Transverse colon (tissue), 4 donors: Measurements from ENCODE around the gene RUNX1. TPM values are rescaled to one million over a fixed set of nuclear protein-coding genes. Genes with fewer than 3 reads are reported as not detected.

Experiments used
- DNase-seq: peaks from one replicate; pipeline ENCODE4 v3.0.0-alpha.2; 2019
- H3K27ac ChIP-seq, 4 donors: fragments of 200-600 bp; sonication (generic); 2 replicates each; pipeline ENCODE4 v1.5.1; 2016 to 2018; ENCODE audit warnings: inconsistent platforms in 4 of 4
- H3K27me3 ChIP-seq: fragments of 200-600 bp; sonication (generic); 2 replicates; pipeline ENCODE4 v1.5.1; 2017; ENCODE audit warnings: inconsistent platforms
- H3K36me3 ChIP-seq, 4 donors: fragments of 200-600 bp; sonication (generic); 2 replicates each; pipeline ENCODE4 v1.5.1; 2017 to 2019; ENCODE audit warnings: inconsistent platforms in 4 of 4
- H3K4me1 ChIP-seq, 4 donors: fragments of 200-600 bp; sonication (generic); 2 replicates each; pipeline ENCODE4 v1.5.1; 2017 to 2020; ENCODE audit warnings: inconsistent platforms in 4 of 4
- H3K4me3 ChIP-seq, 4 donors: fragments of 200-600 bp; sonication (generic); 1 replicate in 1 of 4; 2 replicates in 3 of 4; pipeline versions ENCODE4 v1.5.1 to v1.6.1; 2017 to 2019; ENCODE audit warnings: inconsistent platforms in 4 of 4
- H3K9me3 ChIP-seq, 2 donors: fragments of 200-600 bp; sonication (generic); 2 replicates each; pipeline ENCODE4 v1.5.1; 2017 to 2019; ENCODE audit warnings: inconsistent platforms in 2 of 2
- CTCF ChIP-seq, 5 experiments: fragments of 200-600 bp in 3 of 5; fragments of 450-650 bp in 2 of 5; sonication (generic) in 3 of 5; IDR thresholded peaks; 1 replicate in 2 of 5; 2 replicates in 3 of 5; pipeline ENCODE4 v1.5.1; 2016 to 2017; ENCODE audit warnings: antibody characterized with exemption in 5 of 5, inconsistent platforms in 3 of 5, mild to moderate bottlenecking in 2 of 5, moderate library complexity in 1 of 5
- EP300 ChIP-seq: sonication (generic); formaldehyde crosslinking; IDR thresholded peaks from one replicate; pipeline ENCODE4 v1.6.1; 2017; ENCODE audit warnings: antibody characterized with exemption, low read depth
- POLR2A ChIP-seq: fragments of 450-650 bp; IDR thresholded peaks from one replicate; pipeline ENCODE4 v1.6.1; 2016; ENCODE audit warnings: antibody characterized with exemption, mild to moderate bottlenecking, moderate library complexity
- POLR2AphosphoS5 ChIP-seq, 3 donors: sonication (generic); formaldehyde crosslinking; IDR thresholded peaks; one replicate each; pipeline ENCODE4 v1.6.1; 2016; ENCODE audit warnings: antibody characterized with exemption in 3 of 3
- WGBS, 2 donors: methylation state at CpG; one replicate each; pipeline ENCODE4 v1.1.5; 2018; ENCODE audit warnings: low coverage in 1 of 2; 5-methylcytosine and 5-hydroxymethylcytosine counted together
- in situ Hi-C, 4 donors: fragments of 200-750 bp; cut with MboI; loops; one replicate each; pipeline versions ENCODE4 v1.15.0 to v1.15.1; 2017; ENCODE audit warnings: low sequenced_read_pairs in 3 of 4, low pct_ligation_motif_present in 1 of 4, low pct_unique_long_range_greater_than_20kb in 1 of 4
- intact Hi-C: fragments of 100-400 bp; cut with DNase I; formaldehyde crosslinking; loops from one replicate; pipeline ENCODE4 v1.15.1; 2023; ENCODE audit warnings: low total_unique reads
- total RNA-seq, 4 donors: library from RNA; depleted of rRNA; stranded (reverse); fragments of >200 nt; gene quantifications; one replicate each; pipeline ENCODE4 v1.1.0, GENCODE V29; 2016

Gene RUNX1
- total RNA-seq, 4 donors from 2014 or later, result 8.3 to 60.1 (median 34.7) TPM

- Histone ChIP-seq H3K4me3 (no peak overlapping the region), H3K27me3 (no peaks in the 10 kb centered on the region), H3K4me1 (peaks cover 0 to 12% (median 0%) of the 10 kb centered on the region in 4 donors), H3K27ac (no peak overlapping the region), H3K9me3 (no peaks in the 10 kb centered on the region), H3K36me3 (no peaks in the 10 kb centered on the region)
- in situ Hi-C loops (no loop called here), intact Hi-C loops (no loop called here)
- 60 to 76% methylated on average over 1 to 3 of the region's 3 CpGs for WGBS, 2 donors
- DNase-seq, result no peak
- TF ChIP-seq POLR2A, result no peak
- TF ChIP-seq CTCF (IDR thresholded peaks at IDR 0.05), result no peak
- no peak for TF ChIP-seq EP300
- TF ChIP-seq POLR2AphosphoS5 (IDR thresholded peaks at IDR 0.05), result no peak
These were observed 134.9 kb downstream of the RUNX1 start for GRCh38 chr21:34914239-34914638.

GRCh38 chr21:34913811-34914210, 135.3 kb downstream of the RUNX1 start:
- Histone ChIP-seq H3K36me3 (no peaks in the 10 kb centered on the region), H3K4me1 (peaks cover 0 to 16% (median 0%) of the 10 kb centered on the region in 4 donors), H3K9me3 (no peaks in the 10 kb centered on the region), H3K4me3 (no peak overlapping the region), H3K27ac (no peak overlapping the region), H3K27me3 (no peaks in the 10 kb centered on the region)
- TF ChIP-seq POLR2AphosphoS5 (IDR thresholded peaks at IDR 0.05) (no peak), EP300 (no peak), CTCF (IDR thresholded peaks at IDR 0.05) (no peak), POLR2A (no peak)
- in situ Hi-C loops, result no loop called here
- intact Hi-C loops, result no loop called here
- 81 to 83% methylated on average over 2 to 5 of the region's 5 CpGs for WGBS, 2 donors
- no peak for DNase-seq

GRCh38 chr21:34912022-34912945, 136.8 kb downstream of the RUNX1 start:
- 78 to 85% methylated on average over 4 to 11 of the region's 11 CpGs for WGBS, 2 donors
- in situ Hi-C loops, result no loop called here
- peaks cover 0 to 31% (median 7%) of the 10 kb centered on the region in 4 donors for H3K4me1 ChIP-seq
- H3K27ac ChIP-seq, result no peak overlapping the region
- no peaks in the 10 kb centered on the region for H3K36me3 ChIP-seq
- no peak for DNase-seq
- H3K27me3 ChIP-seq, result no peaks in the 10 kb centered on the region
- H3K9me3 ChIP-seq, result no peaks in the 10 kb centered on the region
- intact Hi-C loops, result loop anchor here (1.0 kb wide), 1 partner anchor 47 kb away; no protein-coding TSS in a partner anchor
- no peak for TF ChIP-seq POLR2AphosphoS5 (IDR thresholded peaks at IDR 0.05)
- H3K4me3 ChIP-seq, result no peak overlapping the region

- peaks cover 0 to 34% (median 8%) of the 10 kb centered on the region in 4 donors for H3K4me1 ChIP-seq
- H3K27me3 ChIP-seq, result no peaks in the 10 kb centered on the region
- DNase-seq, result no peak
- TF ChIP-seq CTCF (IDR thresholded peaks at IDR 0.05) (no peak), POLR2A (no peak), EP300 (no peak), POLR2AphosphoS5 (IDR thresholded peaks at IDR 0.05) (no peak)
- intact Hi-C loops (no loop called here), in situ Hi-C loops (no loop called here)
- H3K4me3 ChIP-seq, result no peak overlapping the region
- H3K27ac ChIP-seq, result no peak overlapping the region
- 88% methylated on average over 2 of the region's 2 CpGs; no CpG with 5 or more reads in 1 of the 2 donors for WGBS, 2 donors
- no peaks in the 10 kb centered on the region for H3K36me3 ChIP-seq
- no peaks in the 10 kb centered on the region for H3K9me3 ChIP-seq
These were observed 137.7 kb downstream of the RUNX1 start for GRCh38 chr21:34911360-34911759.
